Esophagus squamous epithelium (tissue), 5 donors: Measurements from ENCODE around the gene MAP3K9. TPM values are rescaled to one million over a fixed set of nuclear protein-coding genes. Genes with fewer than 3 reads are reported as not detected.

Experiments
- DNase-seq: peaks from one replicate; lab custom pipeline; 2025; lab: John Stamatoyannopoulos, UW
- H3K27ac ChIP-seq, 4 donors: fragments of 200-600 bp; sonication (generic); one replicate each; pipeline ENCODE4 v1.5.1; 2016 to 2019; ENCODE audit warnings: mild to moderate bottlenecking in 1 of 4
- H3K27me3 ChIP-seq, 4 donors: fragments of 200-600 bp; sonication (generic); 1 replicate in 3 of 4; 2 replicates in 1 of 4; pipeline versions ENCODE4 v1.5.1 to v1.6.0; 2017 to 2021; ENCODE audit warnings: antibody characterized with exemption in 1 of 4
- H3K36me3 ChIP-seq, 3 donors: fragments of 200-600 bp; sonication (generic); one replicate each; pipeline ENCODE4 v1.5.1; 2016 to 2019
- H3K4me1 ChIP-seq, 3 donors: fragments of 200-600 bp; sonication (generic); one replicate each; pipeline ENCODE4 v1.5.1; 2017 to 2019
- H3K4me3 ChIP-seq, 4 donors: fragments of 200-600 bp; sonication (generic); 1 replicate in 3 of 4; 2 replicates in 1 of 4; pipeline ENCODE4 v1.5.1; 2016 to 2019; ENCODE audit warnings: mild to moderate bottlenecking in 2 of 4, moderate library complexity in 1 of 4
- H3K9me3 ChIP-seq, 3 donors: fragments of 200-600 bp; sonication (generic); one replicate each; pipeline ENCODE4 v1.5.1; 2016 to 2019
- CTCF ChIP-seq, 6 experiments: fragments of 450-650 bp in 4 of 6; fragments of 200-600 bp in 2 of 6; sonication (generic) in 2 of 6; IDR thresholded peaks; one replicate each; pipeline ENCODE4 v1.5.1; 2016 to 2019; ENCODE audit warnings: antibody characterized with exemption in 6 of 6, mild to moderate bottlenecking in 4 of 6, moderate library complexity in 4 of 6
- POLR2A ChIP-seq, 4 donors: fragments of 450-650 bp; IDR thresholded peaks; one replicate each; pipeline ENCODE4 v1.6.1; 2017; ENCODE audit warnings: antibody characterized with exemption in 4 of 4, mild to moderate bottlenecking in 4 of 4, moderate library complexity in 3 of 4
- WGBS, 2 donors: methylation state at CpG; one replicate each; pipeline ENCODE4 v1.1.5; 2018; 5-methylcytosine and 5-hydroxymethylcytosine counted together
- intact Hi-C: fragments of 100-400 bp; cut with DNase I; formaldehyde crosslinking; loops from one replicate; pipeline ENCODE4 v1.15.0; 2022
- total RNA-seq, 4 donors: library from RNA; depleted of rRNA; stranded (reverse); fragments of >200 nt; gene quantifications; one replicate each; pipeline ENCODE4 v1.1.0, GENCODE V29; 2016
- donor health status: DM: yes; HTN: yes; CAD: no.

The MAP3K9 gene
- total RNA-seq, 4 donors from 2014 or later: 8.1 to 34.0 (median 14.7) TPM

GRCh38 chr14:70700955-70701585 is 108.2 kb downstream of the MAP3K9 start:
- DNase-seq: no peak
- no peaks in the 10 kb centered on the region for H3K36me3 ChIP-seq
- intact Hi-C loops: no loop called here
- no peaks in the 10 kb centered on the region for H3K9me3 ChIP-seq
- WGBS, 2 donors: 74 to 83% methylated on average over 3 to 4 of the region's 4 CpGs
- H3K4me1 ChIP-seq: peaks cover 0 to 45% (median 15%) of the 10 kb centered on the region in 3 donors
- peak overlapping the region in 1 of 4 donors; percentile 11 for H3K4me3 ChIP-seq
- H3K27ac ChIP-seq: peak overlapping the region; percentile 4 to 81 (median 68)
- TF ChIP-seq POLR2A (IDR thresholded peaks at IDR 0.05) (no peak), CTCF (IDR thresholded peaks at IDR 0.05) (no peak)
- H3K27me3 ChIP-seq: no peaks in the 10 kb centered on the region

GRCh38 chr14:70699646-70700045 is 109.7 kb downstream of the MAP3K9 start:
- no peaks in the 10 kb centered on the region for H3K27me3 ChIP-seq
- 85 to 86% methylated on average over 5 of the region's 5 CpGs for WGBS, 2 donors
- no peaks in the 10 kb centered on the region for H3K9me3 ChIP-seq
- intact Hi-C loops: no loop called here
- H3K4me3 ChIP-seq: peak overlapping the region in 1 of 4 donors; percentile 28
- no peak for DNase-seq
- no peaks in the 10 kb centered on the region for H3K36me3 ChIP-seq
- peak overlapping the region in 3 of 4 donors; percentile 63 to 81 (median 71) for H3K27ac ChIP-seq
- H3K4me1 ChIP-seq: peaks cover 0 to 37% (median 15%) of the 10 kb centered on the region in 3 donors
- TF ChIP-seq CTCF (IDR thresholded peaks at IDR 0.05) (no peak), POLR2A (IDR thresholded peaks at IDR 0.05) (no peak)

GRCh38 chr14:70698288-70698687 is 111.0 kb downstream of the MAP3K9 start:
- Histone ChIP-seq H3K9me3 (no peaks in the 10 kb centered on the region), H3K27ac (peak overlapping the region; percentile 65 to 81 (median 73)), H3K36me3 (no peaks in the 10 kb centered on the region), H3K4me1 (peaks cover 0 to 37% (median 15%) of the 10 kb centered on the region in 3 donors), H3K27me3 (no peaks in the 10 kb centered on the region), H3K4me3 (peak overlapping the region in 3 of 4 donors; percentile 13 to 28 (median 17))
- no peak for DNase-seq
- intact Hi-C loops: no loop called here
- TF ChIP-seq POLR2A (IDR thresholded peaks at IDR 0.05) (no peak), CTCF (IDR thresholded peaks at IDR 0.05) (no peak)
- WGBS, 2 donors: 59 to 61% methylated on average over 3 of the region's 3 CpGs

GRCh38 chr14:70697701-70698100 is 111.6 kb downstream of the MAP3K9 start:
- WGBS, 2 donors: 36 to 37% methylated on average over 2 of the region's 2 CpGs
- Histone ChIP-seq H3K36me3 (no peaks in the 10 kb centered on the region), H3K4me3 (peak overlapping the region in 3 of 4 donors; percentile 13 to 28 (median 16)), H3K4me1 (peaks cover 0 to 37% (median 15%) of the 10 kb centered on the region in 3 donors), H3K27ac (peak overlapping the region; percentile 65 to 81 (median 73)), H3K9me3 (no peaks in the 10 kb centered on the region), H3K27me3 (no peaks in the 10 kb centered on the region)
- intact Hi-C loops: no loop called here
- TF ChIP-seq POLR2A (IDR thresholded peaks at IDR 0.05) (no peak), CTCF (IDR thresholded peaks at IDR 0.05) (no peak)
- DNase-seq: no peak

GRCh38 chr14:70696026-70696425 is 113.3 kb downstream of the MAP3K9 start:
- WGBS, 2 donors: 63 to 64% methylated on average over 2 of the region's 2 CpGs
- Histone ChIP-seq H3K27ac (peak overlapping the region in 3 of 4 donors; percentile 71 to 81 (median 75)), H3K9me3 (no peaks in the 10 kb centered on the region), H3K36me3 (no peaks in the 10 kb centered on the region), H3K4me3 (no peak overlapping the region), H3K4me1 (peaks cover 0 to 36% (median 15%) of the 10 kb centered on the region in 3 donors), H3K27me3 (no peaks in the 10 kb centered on the region)
- TF ChIP-seq CTCF (IDR thresholded peaks at IDR 0.05): no peak
- no peak for TF ChIP-seq POLR2A (IDR thresholded peaks at IDR 0.05)
- intact Hi-C loops: no loop called here
- DNase-seq: no peak
